ENCODE data around the gene SYNE1.

The SYNE1 gene

GRCh38 chr6:152232501-152233151 lies 404.5 kb downstream of the SYNE1 start:
- no peak for DNase-seq (ENCODE audit: low read depth)

- DNase-seq (ENCODE audit: low read depth): no peak
Observed at GRCh38 chr6:152229330-152229729, 407.8 kb downstream of the SYNE1 start.

GRCh38 chr6:152226119-152226518 lies 411.0 kb downstream of the SYNE1 start:
- DNase-seq (ENCODE audit: low read depth): no peak

- DNase-seq (ENCODE audit: low read depth): no peak
Observed at GRCh38 chr6:152225241-152225934, 411.8 kb downstream of the SYNE1 start.

- DNase-seq (ENCODE audit: low read depth): no peak
Observed at GRCh38 chr6:152223636-152224035, 413.5 kb downstream of the SYNE1 start.

- no peak for DNase-seq (ENCODE audit: low read depth)
Observed at GRCh38 chr6:152221806-152222628, 415.1 kb downstream of the SYNE1 start.

- DNase-seq (ENCODE audit: low read depth): no peak
Observed at GRCh38 chr6:152220786-152221185, 416.4 kb downstream of the SYNE1 start.

GRCh38 chr6:152218887-152219286 lies 418.3 kb downstream of the SYNE1 start:
- DNase-seq (ENCODE audit: low read depth): no peak

- DNase-seq (ENCODE audit: low read depth): no peak
Observed at GRCh38 chr6:152212437-152212836, 424.7 kb downstream of the SYNE1 start.

GRCh38 chr6:152209211-152209610 lies 428.0 kb downstream of the SYNE1 start:
- DNase-seq (ENCODE audit: low read depth): no peak

- DNase-seq (ENCODE audit: low read depth): no peak
Observed at GRCh38 chr6:152207915-152208714, 429.0 kb downstream of the SYNE1 start.

GRCh38 chr6:152206072-152206818 lies 430.9 kb downstream of the SYNE1 start:
- peak; percentile 12 for DNase-seq (ENCODE audit: low read depth)

- no peak for DNase-seq (ENCODE audit: low read depth)
Observed at GRCh38 chr6:152204591-152204990, 432.6 kb downstream of the SYNE1 start.

- DNase-seq (ENCODE audit: low read depth): no peak
Observed at GRCh38 chr6:152201120-152201519, 436.0 kb downstream of the SYNE1 start.

- DNase-seq (ENCODE audit: low read depth): no peak
Observed at GRCh38 chr6:152195896-152196295, 441.3 kb downstream of the SYNE1 start.

GRCh38 chr6:152189736-152190135 lies 447.4 kb downstream of the SYNE1 start:
- no peak for DNase-seq (ENCODE audit: low read depth)

GRCh38 chr6:152188011-152188410 lies 449.2 kb downstream of the SYNE1 start:
- no peak for DNase-seq (ENCODE audit: low read depth)

GRCh38 chr6:152186840-152187239 lies 450.3 kb downstream of the SYNE1 start:
- DNase-seq (ENCODE audit: low read depth): no peak

GRCh38 chr6:152184917-152185574 lies 452.1 kb downstream of the SYNE1 start:
- DNase-seq (ENCODE audit: low read depth): no peak

- DNase-seq (ENCODE audit: low read depth): no peak
Observed at GRCh38 chr6:152184573-152184916, 452.6 kb downstream of the SYNE1 start.

GRCh38 chr6:152180601-152181000 lies 456.6 kb downstream of the SYNE1 start:
- DNase-seq (ENCODE audit: low read depth): no peak
